Heart left ventricle (tissue), 16 donors: ENCODE measurements around the gene GRP. TPM values are rescaled to one million over a fixed set of nuclear protein-coding genes. Genes with fewer than 3 reads are reported as not detected.

Experiments used
- ATAC-seq, 4 donors: fragments of 200-7000 bp; cut with Tn5 transposase; one replicate each; pipeline ENCODE4 v1.9.1; 2020 to 2022; ENCODE audit warnings: moderate library complexity in 4 of 4, mild to moderate bottlenecking in 3 of 4, moderate number of reproducible peaks in 1 of 4
- DNase-seq, 5 donors: peaks; one replicate each; pipeline ENCODE4 v3.0.0-alpha.2; 2020
- H3K27ac ChIP-seq, 12 donors: fragments of 200-600 bp; sonication (generic) in 4 of 12; one replicate each; pipeline versions ENCODE4 v1.5.0 to v1.8.0; 2016 to 2022; ENCODE audit warnings: mild to moderate bottlenecking in 2 of 12
- H3K27me3 ChIP-seq, 9 donors: fragments of 200-600 bp; sonication (generic) in 2 of 9; one replicate each; pipeline versions ENCODE4 v1.5.1 to v1.8.0; 2016 to 2022; ENCODE audit warnings: mild to moderate bottlenecking in 3 of 9
- H3K36me3 ChIP-seq, 9 donors: fragments of 200-600 bp; sonication (generic) in 2 of 9; one replicate each; pipeline versions ENCODE4 v1.5.0 to v1.8.0; 2018 to 2022; ENCODE audit warnings: mild to moderate bottlenecking in 2 of 9
- H3K4me1 ChIP-seq, 12 donors: fragments of 200-600 bp; sonication (generic) in 4 of 12; one replicate each; pipeline versions ENCODE4 v1.5.0 to v1.8.0; 2016 to 2022; ENCODE audit warnings: mild to moderate bottlenecking in 3 of 12
- H3K4me3 ChIP-seq, 12 donors: fragments of 200-600 bp; sonication (generic) in 4 of 12; one replicate each; pipeline versions ENCODE4 v1.5.0 to v1.8.0; 2017 to 2022; ENCODE audit warnings: mild to moderate bottlenecking in 9 of 12, moderate library complexity in 4 of 12
- H3K9me3 ChIP-seq, 12 donors: fragments of 200-600 bp; sonication (generic) in 4 of 12; one replicate each; pipeline versions ENCODE4 v1.5.0 to v1.8.0; 2016 to 2022; ENCODE audit warnings: mild to moderate bottlenecking in 1 of 12
- POLR2A ChIP-seq, 2 donors: fragments of 450-650 bp; IDR thresholded peaks; one replicate each; pipeline ENCODE4 v1.6.1; 2017; ENCODE audit warnings: antibody characterized with exemption in 2 of 2, mild to moderate bottlenecking in 2 of 2, moderate library complexity in 2 of 2
- WGBS, 4 donors: extraction: QIAGEN DNeasy Blood & Tissue Kit in 2 of 4; methylation state at CpG; one replicate each; pipeline versions ENCODE4 v1.1.5 to v1.1.7; 2013 to 2018; 5-methylcytosine and 5-hydroxymethylcytosine counted together
- intact Hi-C, 10 donors: fragments of 100-400 bp; cut with DNase I; formaldehyde crosslinking; loops; one replicate each; pipeline versions ENCODE4 v1.11.1 to v1.14.2; 2022
- long read RNA-seq, 3 donors: library from polyadenylated mRNA; unstranded; transcript quantifications; one replicate each; pipeline ENCODE4 v2.0.0, GENCODE V29; 2020 to 2021
- polyA plus RNA-seq, 2 donors: library from polyadenylated mRNA; stranded (reverse); fragments of 200-250 nt; gene quantifications; one replicate each; pipeline ENCODE4 v1.2.3, GENCODE V29; 2013
- total RNA-seq, 9 donors: library from RNA; depleted of rRNA in 2 of 9; stranded (reverse); fragments of >200 nt in 2 of 9; fragmentation: NEBNext Ultra II Directional in 3 of 9; extraction: Animal tissue kit (Norgen Biotek cat#: 25700) in 3 of 9; gene quantifications; one replicate each; pipeline versions ENCODE4 v1.1.0 to v1.2.4, GENCODE V29; 2016 to 2023
- TF ChIP-seq, protein P1 (sequence below), 12 donors: fragments of 200-600 bp; sonication (generic) in 4 of 12; IDR thresholded peaks; one replicate each; pipeline versions ENCODE4 v1.5.0 to v1.8.0; 2018 to 2022; ENCODE audit warnings: antibody characterized with exemption in 12 of 12, mild to moderate bottlenecking in 5 of 12
- donor health status: ischemic (EF 13 %, LVEDD 7.1; RV severe dilation, severe dysfunction).
- donor health status: healthy with polysubstance abuse.
- donor health status: DM: no; HTN: yes; CAD: no.
- donor health status: DM: no; HTN: no; CAD: no.
- donor health status: ischemic (EF 25% LVEDD 6.9; RV normal size, moderate dysfunction).
- donor health status: ischemic (EF 25% LVEDD 5.7; RV mildly dilated, moderate dysfunction).
- donor health status: healthy.
- donor health status: DM: yes; HTN: yes; CAD: no.
- donor health status: ischemic (EF 35%, LVEDD 5.7; RV mildly dilated, moderate dysfunction).
- donor health status: nonischemic (EF 11% LVEDD 7.7; RV severe dilation, severe dysfunction).
- donor health status: DM: yes; HTN: yes; CAD: no.
- donor health status: PGD.
- donor health status: ischemic (EF 29% LVEDD 5.4; RV normal size, mild dysfunction).
- donor health status: nonischemic (EF 23%, LVEDD 6.1; RV moderate dilation, normal function).

GRP gene
- total RNA-seq (not detected), polyA plus RNA-seq (not detected)
- long read RNA-seq, donor 1 = 0 reads
- long read RNA-seq, donor 2 = 0 reads
- long read RNA-seq, donor 3 = 0 reads

DNA sequence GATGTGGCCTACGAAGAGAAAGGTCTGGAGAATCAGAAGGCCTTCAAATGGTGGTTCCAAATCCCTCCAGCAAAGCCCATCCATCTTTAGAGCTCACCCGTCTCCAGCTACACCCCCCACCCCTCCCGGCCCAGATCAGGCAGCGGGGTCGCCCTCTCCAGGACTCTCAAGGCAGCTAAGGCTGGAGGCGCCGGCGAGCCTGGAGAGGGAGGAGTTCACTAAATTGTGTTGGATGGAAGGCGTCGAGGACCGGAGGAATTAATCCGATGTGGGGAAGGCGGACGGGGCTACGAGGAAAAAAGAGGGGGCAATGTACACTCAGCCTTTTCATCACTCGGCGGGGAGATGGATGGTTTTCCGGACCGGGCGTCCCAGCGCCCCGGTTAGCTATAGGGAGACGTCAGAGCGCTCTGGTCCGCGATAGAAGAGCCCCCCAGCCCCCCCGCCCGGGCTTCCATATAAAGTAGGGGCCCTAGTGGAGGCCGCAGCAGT, at the start of gene GRP:
GRP (plus strand) TSS at position 487 of the 492 bp plus-strand sequence. CDS start 108 bp downstream, outside the sequence.
- Histone ChIP-seq H3K36me3 (no peaks in the 10 kb centered on the region), H3K4me3 (peak within 1 kb of the TSS in 11 of 12 donors; percentile 5 to 33 (median 15)), H3K4me1 (peaks cover 0 to 18% (median 0%) of the 10 kb centered on the region in 12 donors), H3K27ac (no peak within 1 kb of the TSS), H3K27me3 (peaks cover 20 to 86% (median 36%) of the 10 kb centered on the region in 9 donors), H3K9me3 (no peaks in the 10 kb centered on the region)
- WGBS, 4 donors = 2 to 6% (median 3%) methylated on average over 21 to 29 of the region's 29 CpGs
- TF ChIP-seq POLR2A (IDR thresholded peaks at IDR 0.05) = no peak
- TF ChIP-seq, protein P1, sequence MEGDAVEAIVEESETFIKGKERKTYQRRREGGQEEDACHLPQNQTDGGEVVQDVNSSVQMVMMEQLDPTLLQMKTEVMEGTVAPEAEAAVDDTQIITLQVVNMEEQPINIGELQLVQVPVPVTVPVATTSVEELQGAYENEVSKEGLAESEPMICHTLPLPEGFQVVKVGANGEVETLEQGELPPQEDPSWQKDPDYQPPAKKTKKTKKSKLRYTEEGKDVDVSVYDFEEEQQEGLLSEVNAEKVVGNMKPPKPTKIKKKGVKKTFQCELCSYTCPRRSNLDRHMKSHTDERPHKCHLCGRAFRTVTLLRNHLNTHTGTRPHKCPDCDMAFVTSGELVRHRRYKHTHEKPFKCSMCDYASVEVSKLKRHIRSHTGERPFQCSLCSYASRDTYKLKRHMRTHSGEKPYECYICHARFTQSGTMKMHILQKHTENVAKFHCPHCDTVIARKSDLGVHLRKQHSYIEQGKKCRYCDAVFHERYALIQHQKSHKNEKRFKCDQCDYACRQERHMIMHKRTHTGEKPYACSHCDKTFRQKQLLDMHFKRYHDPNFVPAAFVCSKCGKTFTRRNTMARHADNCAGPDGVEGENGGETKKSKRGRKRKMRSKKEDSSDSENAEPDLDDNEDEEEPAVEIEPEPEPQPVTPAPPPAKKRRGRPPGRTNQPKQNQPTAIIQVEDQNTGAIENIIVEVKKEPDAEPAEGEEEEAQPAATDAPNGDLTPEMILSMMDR (IDR thresholded peaks at IDR 0.05) = no peak
- ATAC-seq (no peak), DNase-seq (no peak)
- intact Hi-C loops = no loop called here

GRCh38 chr18:59172664-59173249, 47.2 kb upstream of the GRP start:
- H3K4me1 ChIP-seq = no peaks in the 10 kb centered on the region
- intact Hi-C loops = no loop called here
- no peak overlapping the region for H3K4me3 ChIP-seq
- no peaks in the 10 kb centered on the region for H3K36me3 ChIP-seq
- no peak for TF ChIP-seq POLR2A (IDR thresholded peaks at IDR 0.05)
- ATAC-seq = no peak
- 69 to 84% (median 80%) methylated on average over 2 of the region's 2 CpGs for WGBS, 4 donors
- no peak for DNase-seq
- peaks cover 0 to 6% (median 0%) of the 10 kb centered on the region in 9 donors for H3K27me3 ChIP-seq
- H3K9me3 ChIP-seq = peaks cover 0 to 37% (median 22%) of the 10 kb centered on the region in 12 donors
- no peak overlapping the region for H3K27ac ChIP-seq

DNA sequence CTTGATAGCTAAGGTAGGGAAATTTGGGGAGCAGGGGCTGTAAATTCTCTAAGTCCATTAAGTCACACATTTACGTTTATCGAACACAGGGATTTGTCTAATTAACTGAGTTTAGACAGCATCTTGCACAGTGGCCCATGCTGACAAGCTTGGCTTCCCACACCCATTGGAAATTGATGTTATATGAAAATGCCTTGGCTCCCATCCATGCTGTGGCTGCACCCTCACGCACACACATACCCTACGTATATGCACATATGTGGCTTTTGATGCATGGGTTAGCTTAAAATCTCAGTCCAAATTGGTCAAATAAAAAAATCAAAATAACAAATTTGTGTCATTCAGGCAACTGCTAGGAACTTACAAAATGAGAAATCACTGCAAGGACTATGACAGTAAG, 42.5 kb upstream of the GRP start:
- intact Hi-C loops = no loop called here
- no peak for DNase-seq
- H3K36me3 ChIP-seq = no peaks in the 10 kb centered on the region
- 88 to 96% (median 90%) methylated on average over 4 of the region's 4 CpGs for WGBS, 4 donors
- TF ChIP-seq, protein P1 (IDR thresholded peaks at IDR 0.05) = no peak
- no peak for TF ChIP-seq POLR2A (IDR thresholded peaks at IDR 0.05)
- H3K27me3 ChIP-seq = peaks cover 0 to 12% (median 0%) of the 10 kb centered on the region in 9 donors
- H3K4me3 ChIP-seq = no peak overlapping the region
- no peak for ATAC-seq
- no peaks in the 10 kb centered on the region for H3K4me1 ChIP-seq
- H3K9me3 ChIP-seq = peaks cover 0 to 19% (median 12%) of the 10 kb centered on the region in 12 donors
- H3K27ac ChIP-seq = no peak overlapping the region

DNA sequence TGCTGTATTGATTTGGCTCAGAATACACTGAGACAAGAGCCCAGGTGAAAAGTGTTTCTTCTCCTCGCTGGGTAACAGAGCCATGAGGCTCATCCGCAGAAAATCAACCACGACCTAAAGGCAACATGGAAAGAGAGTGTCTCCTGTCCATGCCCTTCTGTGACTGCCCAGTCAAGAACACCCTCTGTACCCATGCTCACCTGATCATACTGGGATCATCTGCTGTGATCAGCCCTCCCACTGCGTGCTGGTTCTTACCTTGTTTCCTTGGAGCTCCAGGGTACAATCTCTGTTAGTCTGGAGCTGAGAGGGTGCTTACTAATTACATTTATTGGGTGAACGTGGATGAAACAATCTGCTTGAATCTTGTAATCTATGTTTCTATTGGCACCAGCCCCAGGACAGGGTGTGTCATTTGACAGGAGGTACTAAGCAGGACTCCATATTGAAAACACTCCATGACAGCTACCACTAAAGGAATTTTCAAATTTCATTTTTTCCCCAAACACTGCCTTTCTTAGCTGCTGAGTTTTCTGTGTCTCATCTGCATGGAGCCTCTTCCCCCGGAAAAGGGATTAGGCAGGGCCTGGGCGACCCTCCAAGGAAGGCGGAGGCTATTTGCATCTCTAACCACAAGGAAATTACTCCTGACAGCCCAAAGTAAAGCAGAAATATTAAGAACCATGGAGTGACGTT, 39.7 kb upstream of the GRP start:
- intact Hi-C loops = loop anchor here in 1 of 10 donors (10.0 kb wide), 1 partner anchor 85 kb away; no protein-coding TSS in a partner anchor
- Histone ChIP-seq H3K27ac (no peak overlapping the region), H3K36me3 (no peaks in the 10 kb centered on the region), H3K4me1 (no peaks in the 10 kb centered on the region), H3K9me3 (no peaks in the 10 kb centered on the region), H3K4me3 (no peak overlapping the region), H3K27me3 (peaks cover 0 to 12% (median 0%) of the 10 kb centered on the region in 9 donors)
- WGBS, 4 donors = 54 to 71% (median 66%) methylated on average over 9 of the region's 9 CpGs
- DNase-seq (no peak), ATAC-seq (no peak)
- TF ChIP-seq POLR2A (IDR thresholded peaks at IDR 0.05) = no peak
- TF ChIP-seq, protein P1 (IDR thresholded peaks at IDR 0.05) = no peak
